Measurements from ENCODE around the gene CTNND2. TPM values are rescaled to one million over a fixed set of nuclear protein-coding genes. Genes with fewer than 3 reads are reported as not detected.

CTNND2 gene
- total and polyA plus RNA-seq, 10 of the 15 experiments (the other 5 are each of a cell fraction or from before 2014, with no cell fraction given), result 0.02 to 0.16 (median 0.04) TPM; not detected in 7

DNA sequence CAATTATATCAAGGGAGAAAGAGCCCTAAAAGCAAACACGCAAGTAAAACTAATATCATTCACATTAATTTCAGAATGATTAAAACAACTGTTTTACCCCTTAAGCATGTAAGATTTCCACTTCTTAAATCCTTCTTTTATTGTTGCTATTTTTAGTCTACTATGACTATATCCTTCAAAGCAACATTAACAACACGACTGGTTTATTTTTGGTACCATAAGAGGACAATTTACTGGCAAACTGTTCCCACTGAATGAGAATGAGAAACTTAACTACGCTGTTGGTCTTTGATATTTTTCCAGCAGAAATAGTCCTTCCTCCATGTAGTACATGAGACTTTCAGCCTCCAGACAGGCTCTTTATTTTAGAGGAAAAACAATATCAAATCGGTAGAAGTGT is 281.5 kb downstream of the CTNND2 start:
- intact Hi-C loops (cut with micrococcal nuclease; ENCODE audit: unreplicated experiment), result no loop called here
- no peaks in the 10 kb centered on the region for H3K4me1 ChIP-seq (ENCODE audit: control insufficient read depth, insufficient read depth, low read length)
- TF ChIP-seq SIX5 (IDR thresholded peaks at IDR 0.05; ENCODE audit: low read depth, low read length, severe bottlenecking) (no peak), FOXM1 (IDR thresholded peaks at IDR 0.05; ENCODE audit: low read depth, low read length) (no peak), EED (IDR thresholded peaks at IDR 0.05; ENCODE audit: low read depth) (no peak), RAD21 (IDR thresholded peaks at IDR 0.05; ENCODE audit: insufficient read depth, low read depth, low read length) (no peak)
- TF ChIP-seq, protein P1, sequence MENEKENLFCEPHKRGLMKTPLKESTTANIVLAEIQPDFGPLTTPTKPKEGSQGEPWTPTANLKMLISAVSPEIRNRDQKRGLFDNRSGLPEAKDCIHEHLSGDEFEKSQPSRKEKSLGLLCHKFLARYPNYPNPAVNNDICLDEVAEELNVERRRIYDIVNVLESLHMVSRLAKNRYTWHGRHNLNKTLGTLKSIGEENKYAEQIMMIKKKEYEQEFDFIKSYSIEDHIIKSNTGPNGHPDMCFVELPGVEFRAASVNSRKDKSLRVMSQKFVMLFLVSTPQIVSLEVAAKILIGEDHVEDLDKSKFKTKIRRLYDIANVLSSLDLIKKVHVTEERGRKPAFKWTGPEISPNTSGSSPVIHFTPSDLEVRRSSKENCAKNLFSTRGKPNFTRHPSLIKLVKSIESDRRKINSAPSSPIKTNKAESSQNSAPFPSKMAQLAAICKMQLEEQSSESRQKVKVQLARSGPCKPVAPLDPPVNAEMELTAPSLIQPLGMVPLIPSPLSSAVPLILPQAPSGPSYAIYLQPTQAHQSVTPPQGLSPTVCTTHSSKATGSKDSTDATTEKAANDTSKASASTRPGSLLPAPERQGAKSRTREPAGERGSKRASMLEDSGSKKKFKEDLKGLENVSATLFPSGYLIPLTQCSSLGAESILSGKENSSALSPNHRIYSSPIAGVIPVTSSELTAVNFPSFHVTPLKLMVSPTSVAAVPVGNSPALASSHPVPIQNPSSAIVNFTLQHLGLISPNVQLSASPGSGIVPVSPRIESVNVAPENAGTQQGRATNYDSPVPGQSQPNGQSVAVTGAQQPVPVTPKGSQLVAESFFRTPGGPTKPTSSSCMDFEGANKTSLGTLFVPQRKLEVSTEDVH (IDR thresholded peaks at IDR 0.05; ENCODE audit: low read depth, partially characterized antibody), result no peak
- H3K9ac ChIP-seq (ENCODE audit: control insufficient read depth, insufficient read depth, low read length), result no peak overlapping the region
- H3K4me3 ChIP-seq, result no peak overlapping the region
- no peak overlapping the region for H2AFZ ChIP-seq (ENCODE audit: control insufficient read depth, low read depth, low read length)
- no peak overlapping the region for H3K27ac ChIP-seq (ENCODE audit: control insufficient read depth, insufficient read depth)
- no peak for ATAC-seq
- BruUV-seq (replicated peaks), result no TSS peak
- ChIA-PET POLR2A (no interaction called here), SMC1A (ENCODE audit: uncharacterized antibody, unreplicated experiment) (no interaction called here), RAD21 (ENCODE audit: unreplicated experiment) (no interaction called here), CTCF (no interaction called here)
- no peaks in the 10 kb centered on the region for H4K20me1 ChIP-seq (ENCODE audit: control insufficient read depth, insufficient read depth)
- in situ Hi-C loops (cut with MboI), result no loop called here
- FAIRE-seq, result no peak
- no peak for DNase-seq (ENCODE audit: low read depth, low spot score)
- whole genome bisulfite sequencing (ENCODE audit: insufficient coverage, insufficient replicate concordance, low lambda C conversion rate, missing lambda C conversion rate), result 34% methylated on average over 4 of the region's 4 CpGs
- no peaks in the 10 kb centered on the region for H3K79me2 ChIP-seq (ENCODE audit: control insufficient read depth, insufficient read depth, low read length)
- H3K27me3 ChIP-seq (replicated peaks in 1 of 2; ENCODE audit: control insufficient read depth in 2 of 2, insufficient read depth in 2 of 2, low read length in 1 of 2), result no peaks in the 10 kb centered on the region
- no peaks in the 10 kb centered on the region for H3K36me3 ChIP-seq (ENCODE audit: control insufficient read depth in 2 of 2, insufficient read depth in 2 of 2, low read length in 1 of 2)
- no peak overlapping the region for H3K4me2 ChIP-seq (ENCODE audit: control insufficient read depth, insufficient read depth)
- H3K9me3 ChIP-seq (replicated peaks; ENCODE audit: control insufficient read depth, insufficient read depth, low read length), result no peaks in the 10 kb centered on the region

DNA sequence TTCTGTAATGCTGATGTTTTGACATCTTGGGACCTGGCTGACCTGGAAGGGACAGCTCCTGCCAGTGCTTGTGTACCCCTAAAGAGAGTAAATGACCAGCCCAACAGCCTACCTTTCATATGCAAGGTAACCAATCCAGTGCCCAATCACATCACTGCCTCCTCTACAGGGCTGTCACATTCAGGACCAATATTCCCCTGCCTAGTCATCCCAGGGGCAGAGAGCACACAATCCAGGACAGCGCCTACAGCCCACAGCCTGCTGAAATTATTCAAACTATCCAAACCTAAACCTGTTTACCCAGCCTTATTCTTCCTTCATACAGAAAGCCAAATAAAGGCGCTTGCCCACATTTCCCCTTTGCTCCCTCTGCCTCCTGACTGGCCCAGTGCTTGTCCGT is 284.1 kb downstream of the CTNND2 start:
- WGBS (ENCODE audit: insufficient coverage, insufficient replicate concordance, low lambda C conversion rate, missing lambda C conversion rate), result 50% methylated on average over 3 of the region's 3 CpGs
- no peaks in the 10 kb centered on the region for H3K79me2 ChIP-seq (ENCODE audit: control insufficient read depth, insufficient read depth, low read length)
- no peaks in the 10 kb centered on the region for H3K36me3 ChIP-seq (ENCODE audit: control insufficient read depth in 2 of 2, insufficient read depth in 2 of 2, low read length in 1 of 2)
- no peak overlapping the region for H3K4me2 ChIP-seq (ENCODE audit: control insufficient read depth, insufficient read depth)
- POLR2A ChIA-PET, result no interaction called here
- TF ChIP-seq HDAC2 (IDR thresholded peaks at IDR 0.05), result no peak
- no peak for TF ChIP-seq NFIC (IDR thresholded peaks at IDR 0.05; ENCODE audit: low read depth, low read length)
- TF ChIP-seq, protein P2, sequence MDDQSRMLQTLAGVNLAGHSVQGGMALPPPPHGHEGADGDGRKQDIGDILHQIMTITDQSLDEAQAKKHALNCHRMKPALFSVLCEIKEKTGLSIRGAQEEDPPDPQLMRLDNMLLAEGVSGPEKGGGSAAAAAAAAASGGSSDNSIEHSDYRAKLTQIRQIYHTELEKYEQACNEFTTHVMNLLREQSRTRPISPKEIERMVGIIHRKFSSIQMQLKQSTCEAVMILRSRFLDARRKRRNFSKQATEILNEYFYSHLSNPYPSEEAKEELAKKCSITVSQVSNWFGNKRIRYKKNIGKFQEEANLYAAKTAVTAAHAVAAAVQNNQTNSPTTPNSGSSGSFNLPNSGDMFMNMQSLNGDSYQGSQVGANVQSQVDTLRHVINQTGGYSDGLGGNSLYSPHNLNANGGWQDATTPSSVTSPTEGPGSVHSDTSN (IDR thresholded peaks at IDR 0.05; ENCODE audit: insufficient replicate concordance, low read depth, low read length), result no peak
- no peak for TF ChIP-seq MEF2B (IDR thresholded peaks at IDR 0.05; ENCODE audit: partially characterized antibody, poor library complexity, severe bottlenecking)
- TF ChIP-seq SREBF1 (IDR thresholded peaks at IDR 0.05; ENCODE audit: low read length), result no peak
- TF ChIP-seq BCL11A (IDR thresholded peaks at IDR 0.05; ENCODE audit: low read depth, low read length), result no peak
- no peak for TF ChIP-seq ASH2L (IDR thresholded peaks at IDR 0.05; ENCODE audit: borderline replicate concordance, low read depth)
- SMC1A ChIA-PET (ENCODE audit: uncharacterized antibody, unreplicated experiment), result no interaction called here
- CTCF ChIA-PET, result interaction anchor here (0.9 kb wide), 1 partner anchor 931 kb away, joined by 3 read pairs; no protein-coding TSS in a partner anchor
- H3K9me3 ChIP-seq (replicated peaks; ENCODE audit: control insufficient read depth, insufficient read depth, low read length), result no peaks in the 10 kb centered on the region
- no peak overlapping the region for H3K27ac ChIP-seq (ENCODE audit: control insufficient read depth, insufficient read depth)
- no peaks in the 10 kb centered on the region for H3K4me1 ChIP-seq (ENCODE audit: control insufficient read depth, insufficient read depth, low read length)
- no peak overlapping the region for H2AFZ ChIP-seq (ENCODE audit: control insufficient read depth, low read depth, low read length)
- intact Hi-C loops (cut with micrococcal nuclease; ENCODE audit: unreplicated experiment), result no loop called here
- in situ Hi-C loops (cut with MboI), result no loop called here
- H3K9ac ChIP-seq (ENCODE audit: control insufficient read depth, insufficient read depth, low read length), result no peak overlapping the region
- ATAC-seq, result no peak
- H4K20me1 ChIP-seq (ENCODE audit: control insufficient read depth, insufficient read depth), result no peaks in the 10 kb centered on the region
- RAD21 ChIA-PET (ENCODE audit: unreplicated experiment), result no interaction called here
- no peak for FAIRE-seq
- no peaks in the 10 kb centered on the region for H3K27me3 ChIP-seq (replicated peaks in 1 of 2; ENCODE audit: control insufficient read depth in 2 of 2, insufficient read depth in 2 of 2, low read length in 1 of 2)
- H3K4me3 ChIP-seq, result no peak overlapping the region
- DNase-seq (ENCODE audit: low read depth, low spot score), result no peak
- no TSS peak for BruUV-seq (replicated peaks)

Measured in GM12878 (cell line).